ENCODE data around the gene PCDH9.

The PCDH9 gene

GRCh38 chr13:67155898-67156722 lies 74.0 kb downstream of the PCDH9 start:
- TF ChIP-seq REST (IDR thresholded peaks at IDR 0.05; ENCODE audit: insufficient read depth in 1 of 2, low read depth in 2 of 2, low read length in 2 of 2) (no peak), FOXP2 (optimal IDR thresholded peaks at IDR 0.05; ENCODE audit: borderline replicate concordance, extremely low read depth, extremely low read length, insufficient read depth) (no peak), TAF1 (IDR thresholded peaks at IDR 0.05; ENCODE audit: borderline replicate concordance, insufficient read depth, low read length) (no peak), SIN3A (IDR thresholded peaks at IDR 0.05; ENCODE audit: borderline replicate concordance, insufficient read depth, low read length) (no peak), POLR2AphosphoS5 (IDR thresholded peaks at IDR 0.05; ENCODE audit: low read depth, low read length) (no peak)

GRCh38 chr13:67152085-67152484 lies 78.1 kb downstream of the PCDH9 start:
- TF ChIP-seq FOXP2 (optimal IDR thresholded peaks at IDR 0.05; ENCODE audit: borderline replicate concordance, extremely low read depth, extremely low read length, insufficient read depth) (no peak), SIN3A (IDR thresholded peaks at IDR 0.05; ENCODE audit: borderline replicate concordance, insufficient read depth, low read length) (no peak), TAF1 (IDR thresholded peaks at IDR 0.05; ENCODE audit: borderline replicate concordance, insufficient read depth, low read length) (no peak), POLR2AphosphoS5 (IDR thresholded peaks at IDR 0.05; ENCODE audit: low read depth, low read length) (no peak), REST (IDR thresholded peaks at IDR 0.05; ENCODE audit: insufficient read depth in 1 of 2, low read depth in 2 of 2, low read length in 2 of 2) (no peak)

GRCh38 chr13:67151652-67152051 lies 78.5 kb downstream of the PCDH9 start:
- TF ChIP-seq TAF1 (IDR thresholded peaks at IDR 0.05; ENCODE audit: borderline replicate concordance, insufficient read depth, low read length) = no peak
- TF ChIP-seq FOXP2 (optimal IDR thresholded peaks at IDR 0.05; ENCODE audit: borderline replicate concordance, extremely low read depth, extremely low read length, insufficient read depth) = no peak
- no peak for TF ChIP-seq POLR2AphosphoS5 (IDR thresholded peaks at IDR 0.05; ENCODE audit: low read depth, low read length)

- no peak for TF ChIP-seq SIN3A (IDR thresholded peaks at IDR 0.05; ENCODE audit: borderline replicate concordance, insufficient read depth, low read length)
- TF ChIP-seq POLR2AphosphoS5 (IDR thresholded peaks at IDR 0.05; ENCODE audit: low read depth, low read length) = no peak
- TF ChIP-seq REST (IDR thresholded peaks at IDR 0.05; ENCODE audit: insufficient read depth in 1 of 2, low read depth in 2 of 2, low read length in 2 of 2) = no peak
- no peak for TF ChIP-seq TAF1 (IDR thresholded peaks at IDR 0.05; ENCODE audit: borderline replicate concordance, insufficient read depth, low read length)
- TF ChIP-seq FOXP2 (optimal IDR thresholded peaks at IDR 0.05; ENCODE audit: borderline replicate concordance, extremely low read depth, extremely low read length, insufficient read depth) = no peak
Measured at GRCh38 chr13:67150608-67151007, 79.5 kb downstream of the PCDH9 start.

- no peak for TF ChIP-seq REST (IDR thresholded peaks at IDR 0.05; ENCODE audit: insufficient read depth in 1 of 2, low read depth in 2 of 2, low read length in 2 of 2)
- TF ChIP-seq SIN3A (IDR thresholded peaks at IDR 0.05; ENCODE audit: borderline replicate concordance, insufficient read depth, low read length) = no peak
- no peak for TF ChIP-seq FOXP2 (optimal IDR thresholded peaks at IDR 0.05; ENCODE audit: borderline replicate concordance, extremely low read depth, extremely low read length, insufficient read depth)
- TF ChIP-seq TAF1 (IDR thresholded peaks at IDR 0.05; ENCODE audit: borderline replicate concordance, insufficient read depth, low read length) = no peak
- TF ChIP-seq POLR2AphosphoS5 (IDR thresholded peaks at IDR 0.05; ENCODE audit: low read depth, low read length) = no peak
Measured at GRCh38 chr13:67148161-67148571, 82.0 kb downstream of the PCDH9 start.
